ENCODE results near the gene ADAMTS2. TPM values are rescaled to one million over a fixed set of nuclear protein-coding genes. Genes with fewer than 3 reads are reported as not detected.

ADAMTS2 gene
- total RNA-seq, 1 experiment from 2014 or later: not detected

- no peaks in the 10 kb centered on the region for H3K4me1 ChIP-seq (ENCODE audit: low read length)
- DNase-seq: no peak
- H3K9me3 ChIP-seq (ENCODE audit: low read length): no peaks in the 10 kb centered on the region
- H3K79me2 ChIP-seq (ENCODE audit: low read length): no peaks in the 10 kb centered on the region
- H3K4me3 ChIP-seq (ENCODE audit: low read length): no peak overlapping the region
- no peak overlapping the region for H3K9ac ChIP-seq (ENCODE audit: low read length)
- no peak overlapping the region for H3K4me2 ChIP-seq (ENCODE audit: low read depth, low read length, poor library complexity, severe bottlenecking)
- no peaks in the 10 kb centered on the region for H4K20me1 ChIP-seq (ENCODE audit: insufficient read depth, low read depth, low read length)
- no peaks in the 10 kb centered on the region for H3K9me2 ChIP-seq (replicated peaks; ENCODE audit: insufficient read depth, low read length)
- no peaks in the 10 kb centered on the region for H3K27me3 ChIP-seq (ENCODE audit: low read length)
- no peaks in the 10 kb centered on the region for H3K36me3 ChIP-seq (ENCODE audit: insufficient read depth, low read length)
- H2AFZ ChIP-seq (ENCODE audit: low read length): no peak overlapping the region
- no peak overlapping the region for H3K27ac ChIP-seq (ENCODE audit: low read length)
These were observed 165.1 kb downstream of the ADAMTS2 start for GRCh38 chr5:179180061-179180610.

GRCh38 chr5:179177711-179178575 lies 167.3 kb downstream of the ADAMTS2 start:
- Histone ChIP-seq H3K9me3 (ENCODE audit: low read length) (no peaks in the 10 kb centered on the region), H3K9me2 (replicated peaks; ENCODE audit: insufficient read depth, low read length) (no peaks in the 10 kb centered on the region), H3K27ac (ENCODE audit: low read length) (no peak overlapping the region), H2AFZ (ENCODE audit: low read length) (no peak overlapping the region), H3K4me3 (ENCODE audit: low read length) (no peak overlapping the region), H3K79me2 (ENCODE audit: low read length) (no peaks in the 10 kb centered on the region), H3K27me3 (ENCODE audit: low read length) (no peaks in the 10 kb centered on the region), H4K20me1 (ENCODE audit: insufficient read depth, low read depth, low read length) (no peaks in the 10 kb centered on the region), H3K36me3 (ENCODE audit: insufficient read depth, low read length) (no peaks in the 10 kb centered on the region), H3K9ac (ENCODE audit: low read length) (no peak overlapping the region), H3K4me1 (ENCODE audit: low read length) (no peaks in the 10 kb centered on the region), H3K4me2 (ENCODE audit: low read depth, low read length, poor library complexity, severe bottlenecking) (no peak overlapping the region)
- no peak for DNase-seq

GRCh38 chr5:179176571-179177230 lies 168.6 kb downstream of the ADAMTS2 start:
- Histone ChIP-seq H4K20me1 (ENCODE audit: insufficient read depth, low read depth, low read length) (no peaks in the 10 kb centered on the region), H3K9me3 (ENCODE audit: low read length) (no peaks in the 10 kb centered on the region), H3K36me3 (ENCODE audit: insufficient read depth, low read length) (no peaks in the 10 kb centered on the region), H2AFZ (ENCODE audit: low read length) (no peak overlapping the region), H3K4me1 (ENCODE audit: low read length) (no peaks in the 10 kb centered on the region), H3K9me2 (replicated peaks; ENCODE audit: insufficient read depth, low read length) (no peaks in the 10 kb centered on the region), H3K27ac (ENCODE audit: low read length) (no peak overlapping the region), H3K79me2 (ENCODE audit: low read length) (no peaks in the 10 kb centered on the region), H3K4me3 (ENCODE audit: low read length) (no peak overlapping the region), H3K4me2 (ENCODE audit: low read depth, low read length, poor library complexity, severe bottlenecking) (no peak overlapping the region), H3K9ac (ENCODE audit: low read length) (no peak overlapping the region), H3K27me3 (ENCODE audit: low read length) (no peaks in the 10 kb centered on the region)
- no peak for DNase-seq

- H3K9me2 ChIP-seq (replicated peaks; ENCODE audit: insufficient read depth, low read length): no peaks in the 10 kb centered on the region
- no peaks in the 10 kb centered on the region for H3K27me3 ChIP-seq (ENCODE audit: low read length)
- H3K4me1 ChIP-seq (ENCODE audit: low read length): no peaks in the 10 kb centered on the region
- no peaks in the 10 kb centered on the region for H3K79me2 ChIP-seq (ENCODE audit: low read length)
- H3K9ac ChIP-seq (ENCODE audit: low read length): no peak overlapping the region
- no peaks in the 10 kb centered on the region for H3K36me3 ChIP-seq (ENCODE audit: insufficient read depth, low read length)
- DNase-seq: no peak
- no peaks in the 10 kb centered on the region for H3K9me3 ChIP-seq (ENCODE audit: low read length)
- no peaks in the 10 kb centered on the region for H4K20me1 ChIP-seq (ENCODE audit: insufficient read depth, low read depth, low read length)
- no peak overlapping the region for H3K4me3 ChIP-seq (ENCODE audit: low read length)
- H3K27ac ChIP-seq (ENCODE audit: low read length): no peak overlapping the region
- no peak overlapping the region for H2AFZ ChIP-seq (ENCODE audit: low read length)
- H3K4me2 ChIP-seq (ENCODE audit: low read depth, low read length, poor library complexity, severe bottlenecking): no peak overlapping the region
These were observed 169.1 kb downstream of the ADAMTS2 start for GRCh38 chr5:179176166-179176565.

- H3K79me2 ChIP-seq (ENCODE audit: low read length): no peaks in the 10 kb centered on the region
- no peak for DNase-seq
- no peak overlapping the region for H3K4me2 ChIP-seq (ENCODE audit: low read depth, low read length, poor library complexity, severe bottlenecking)
- H3K27ac ChIP-seq (ENCODE audit: low read length): no peak overlapping the region
- H3K9me2 ChIP-seq (replicated peaks; ENCODE audit: insufficient read depth, low read length): no peaks in the 10 kb centered on the region
- H3K36me3 ChIP-seq (ENCODE audit: insufficient read depth, low read length): no peaks in the 10 kb centered on the region
- H3K4me1 ChIP-seq (ENCODE audit: low read length): peaks cover 9% of the 10 kb centered on the region
- no peaks in the 10 kb centered on the region for H4K20me1 ChIP-seq (ENCODE audit: insufficient read depth, low read depth, low read length)
- H3K27me3 ChIP-seq (ENCODE audit: low read length): no peaks in the 10 kb centered on the region
- H2AFZ ChIP-seq (ENCODE audit: low read length): no peak overlapping the region
- no peaks in the 10 kb centered on the region for H3K9me3 ChIP-seq (ENCODE audit: low read length)
- no peak overlapping the region for H3K9ac ChIP-seq (ENCODE audit: low read length)
- H3K4me3 ChIP-seq (ENCODE audit: low read length): no peak overlapping the region
These were observed 173.2 kb downstream of the ADAMTS2 start for GRCh38 chr5:179171816-179172745.

GRCh38 chr5:179171251-179171815 lies 173.9 kb downstream of the ADAMTS2 start:
- Histone ChIP-seq H3K4me2 (ENCODE audit: low read depth, low read length, poor library complexity, severe bottlenecking) (no peak overlapping the region), H3K36me3 (ENCODE audit: insufficient read depth, low read length) (no peaks in the 10 kb centered on the region), H4K20me1 (ENCODE audit: insufficient read depth, low read depth, low read length) (no peaks in the 10 kb centered on the region), H2AFZ (ENCODE audit: low read length) (no peak overlapping the region), H3K27me3 (ENCODE audit: low read length) (no peaks in the 10 kb centered on the region), H3K4me1 (ENCODE audit: low read length) (peaks cover 9% of the 10 kb centered on the region), H3K79me2 (ENCODE audit: low read length) (no peaks in the 10 kb centered on the region), H3K9me3 (ENCODE audit: low read length) (no peaks in the 10 kb centered on the region), H3K9me2 (replicated peaks; ENCODE audit: insufficient read depth, low read length) (no peaks in the 10 kb centered on the region), H3K4me3 (ENCODE audit: low read length) (no peak overlapping the region), H3K9ac (ENCODE audit: low read length) (no peak overlapping the region), H3K27ac (ENCODE audit: low read length) (no peak overlapping the region)
- DNase-seq: no peak

GRCh38 chr5:179170606-179171005 lies 174.7 kb downstream of the ADAMTS2 start:
- Histone ChIP-seq H3K36me3 (ENCODE audit: insufficient read depth, low read length) (no peaks in the 10 kb centered on the region), H3K27me3 (ENCODE audit: low read length) (no peaks in the 10 kb centered on the region), H3K9me2 (replicated peaks; ENCODE audit: insufficient read depth, low read length) (no peaks in the 10 kb centered on the region), H3K79me2 (ENCODE audit: low read length) (no peaks in the 10 kb centered on the region), H3K4me2 (ENCODE audit: low read depth, low read length, poor library complexity, severe bottlenecking) (no peak overlapping the region), H3K27ac (ENCODE audit: low read length) (no peak overlapping the region), H3K9ac (ENCODE audit: low read length) (no peak overlapping the region), H3K4me1 (ENCODE audit: low read length) (peaks cover 9% of the 10 kb centered on the region), H4K20me1 (ENCODE audit: insufficient read depth, low read depth, low read length) (0 out of 2 replicates have a peak, but pooled peaks cover 4% of the 10 kb centered on the region), H3K4me3 (ENCODE audit: low read length) (no peak overlapping the region), H2AFZ (ENCODE audit: low read length) (no peak overlapping the region), H3K9me3 (ENCODE audit: low read length) (no peaks in the 10 kb centered on the region)
- no peak for DNase-seq
